GM19463 (cell line): ENCODE measurements around the gene BCL2L15.

ENCODE experiments used
- ATAC-seq: cut with Tn5 transposase; IDR thresholded peaks from one replicate; pipeline ENCODE4 v1.9.1; 2021; ENCODE audit warnings: mild to moderate bottlenecking, moderate library complexity; ENCODE audit not compliant: unreplicated experiment

The BCL2L15 gene

GRCh38 chr1:113887402-113888175 lies at the start of gene BCL2L15:
Gene BCL2L15, minus strand, starts transcription at chr1:113887581. Its CDS starts 206 bp downstream, at chr1:113887375.
- no peak for ATAC-seq

- no peak for ATAC-seq
These were observed 49.8 kb upstream of the BCL2L15 start for GRCh38 chr1:113937146-113937545.

- ATAC-seq = no peak
These were observed 48.6 kb upstream of the BCL2L15 start for GRCh38 chr1:113935970-113936369.

- ATAC-seq = no peak
These were observed 47.8 kb upstream of the BCL2L15 start for GRCh38 chr1:113935176-113935575.

- ATAC-seq = no peak
These were observed 47.2 kb upstream of the BCL2L15 start for GRCh38 chr1:113934511-113935055.

GRCh38 chr1:113934006-113934405 lies 46.6 kb upstream of the BCL2L15 start:
- no peak for ATAC-seq

GRCh38 chr1:113931451-113931851 lies 44.1 kb upstream of the BCL2L15 start:
- no peak for ATAC-seq

GRCh38 chr1:113930499-113931161 lies 43.2 kb upstream of the BCL2L15 start:
- ATAC-seq = peak; percentile 22

- ATAC-seq = peak; percentile 31
These were observed 42.5 kb upstream of the BCL2L15 start for GRCh38 chr1:113929750-113930498.

GRCh38 chr1:113928941-113929749 lies 41.8 kb upstream of the BCL2L15 start, which contains the start of gene HIPK1:
Gene HIPK1, plus strand, starts transcription at chr1:113929324.
- ATAC-seq = peak; percentile 56

GRCh38 chr1:113928187-113928930 lies 41.0 kb upstream of the BCL2L15 start:
- ATAC-seq = no peak

GRCh38 chr1:113924473-113924872 lies 37.1 kb upstream of the BCL2L15 start:
- ATAC-seq = no peak

- ATAC-seq = no peak
These were observed 35.6 kb upstream of the BCL2L15 start for GRCh38 chr1:113922957-113923356.

- ATAC-seq = no peak
These were observed 30.9 kb upstream of the BCL2L15 start for GRCh38 chr1:113918243-113918642.

- ATAC-seq = no peak
These were observed 30.2 kb upstream of the BCL2L15 start for GRCh38 chr1:113917400-113918082.

- ATAC-seq = no peak
These were observed 29.6 kb upstream of the BCL2L15 start for GRCh38 chr1:113916974-113917373.

GRCh38 chr1:113913887-113914664 lies 26.7 kb upstream of the BCL2L15 start:
- no peak for ATAC-seq

GRCh38 chr1:113913312-113913668 lies 25.9 kb upstream of the BCL2L15 start:
- ATAC-seq = no peak
